ENCODE data around the gene APMAP.
"Not testable (repeated sequence)": the region's sequence is repeated elsewhere in the genome, so short reads cannot be mapped to it uniquely, and the experiment has no call there.

APMAP gene

GRCh38 chr20:25006431-25007167 lies 14.0 kb upstream of the APMAP start:
- H3K27me3 ChIP-seq (ENCODE audit: low read depth): no peaks in the 10 kb centered on the region
- H3K4me1 ChIP-seq: no peaks in the 10 kb centered on the region
- H3K9me3 ChIP-seq: no peaks in the 10 kb centered on the region
- in situ Hi-C loops (cut with MboI; ENCODE audit: low sequenced_read_pairs): no loop called here
- H3K4me3 ChIP-seq: no peak overlapping the region
- no peak for DNase-seq (ENCODE audit: low spot score in 2 of 2)
- no peaks in the 10 kb centered on the region for H3K36me3 ChIP-seq (replicated peaks)

- no peaks in the 10 kb centered on the region for H3K27me3 ChIP-seq (ENCODE audit: low read depth)
- no peaks in the 10 kb centered on the region for H3K9me3 ChIP-seq
- no peak overlapping the region for H3K4me3 ChIP-seq
- DNase-seq (ENCODE audit: low spot score in 2 of 2): no peak
- in situ Hi-C loops (cut with MboI; ENCODE audit: low sequenced_read_pairs): no loop called here
- no peaks in the 10 kb centered on the region for H3K4me1 ChIP-seq
- H3K36me3 ChIP-seq (replicated peaks): no peaks in the 10 kb centered on the region
Measured at GRCh38 chr20:25005661-25006060, 13.1 kb upstream of the APMAP start.

GRCh38 chr20:25005220-25005619 lies 12.7 kb upstream of the APMAP start:
- DNase-seq (ENCODE audit: low spot score in 2 of 2): no peak
- Histone ChIP-seq H3K27me3 (ENCODE audit: low read depth) (no peaks in the 10 kb centered on the region), H3K4me1 (no peaks in the 10 kb centered on the region), H3K9me3 (no peaks in the 10 kb centered on the region), H3K36me3 (replicated peaks) (no peaks in the 10 kb centered on the region), H3K4me3 (no peak overlapping the region)
- in situ Hi-C loops (cut with MboI; ENCODE audit: low sequenced_read_pairs): no loop called here

GRCh38 chr20:25003002-25003401 lies 10.5 kb upstream of the APMAP start:
- in situ Hi-C loops (cut with MboI; ENCODE audit: low sequenced_read_pairs): no loop called here
- H3K9me3 ChIP-seq: no peaks in the 10 kb centered on the region
- no peak for DNase-seq (ENCODE audit: low spot score in 2 of 2)

GRCh38 chr20:25001323-25001722 lies 8.8 kb upstream of the APMAP start:
- H3K9me3 ChIP-seq; H3K4me3 ChIP-seq; in situ Hi-C loops (cut with MboI; ENCODE audit: low sequenced_read_pairs); DNase-seq (ENCODE audit: low spot score in 2 of 2); H3K4me1 ChIP-seq; H3K27me3 ChIP-seq (ENCODE audit: low read depth); H3K36me3 ChIP-seq (replicated peaks): not testable (repeated sequence)

More at GRCh38 chr20:25003002-25003401, 10.5 kb upstream of the APMAP start:
- H3K27me3 ChIP-seq (ENCODE audit: low read depth): no peaks in the 10 kb centered on the region
- no peaks in the 10 kb centered on the region for H3K4me1 ChIP-seq
- H3K4me3 ChIP-seq: no peak overlapping the region
- H3K36me3 ChIP-seq (replicated peaks): no peaks in the 10 kb centered on the region

- in situ Hi-C loops (cut with MboI; ENCODE audit: low sequenced_read_pairs): no loop called here
- Histone ChIP-seq H3K36me3 (replicated peaks) (no peaks in the 10 kb centered on the region), H3K4me1 (no peaks in the 10 kb centered on the region), H3K27me3 (ENCODE audit: low read depth) (no peaks in the 10 kb centered on the region), H3K9me3 (no peaks in the 10 kb centered on the region), H3K4me3 (no peak overlapping the region)
- DNase-seq (ENCODE audit: low spot score in 2 of 2): peak in 1 of 2 experiments; percentile 3
Measured at GRCh38 chr20:25000268-25000801, 7.8 kb upstream of the APMAP start.

GRCh38 chr20:24999568-24999967 lies 7.0 kb upstream of the APMAP start:
- Histone ChIP-seq H3K4me1 (peaks cover 3% of the 10 kb centered on the region; the same call in 1 of the 2 replicates), H3K27me3 (ENCODE audit: low read depth) (no peaks in the 10 kb centered on the region), H3K36me3 (replicated peaks) (no peaks in the 10 kb centered on the region), H3K9me3 (no peaks in the 10 kb centered on the region), H3K4me3 (no peak overlapping the region)
- DNase-seq (ENCODE audit: low spot score in 2 of 2): peak in 1 of 2 experiments; percentile 6
- in situ Hi-C loops (cut with MboI; ENCODE audit: low sequenced_read_pairs): loop anchor here (5.0 to 25.0 kb wide), 4 partner anchors 63 to 863 kb away; partner anchors contain the start of gene GINS1

- in situ Hi-C loops (cut with MboI; ENCODE audit: low sequenced_read_pairs): loop anchor here (5.0 to 25.0 kb wide), 4 partner anchors 63 to 863 kb away; partner anchors contain the start of gene GINS1
- H3K4me3 ChIP-seq: no peak overlapping the region
Measured at GRCh38 chr20:24998631-24999445, 6.3 kb upstream of the APMAP start.

GRCh38 chr20:24998121-24998520 lies 5.6 kb upstream of the APMAP start:
- no peaks in the 10 kb centered on the region for H3K36me3 ChIP-seq (replicated peaks)
- in situ Hi-C loops (cut with MboI; ENCODE audit: low sequenced_read_pairs): loop anchor here (5.0 to 25.0 kb wide), 4 partner anchors 64 to 864 kb away; partner anchors contain the start of gene GINS1
- peaks cover 10% of the 10 kb centered on the region for H3K4me1 ChIP-seq
- H3K9me3 ChIP-seq: no peaks in the 10 kb centered on the region
- H3K4me3 ChIP-seq: no peak overlapping the region
- DNase-seq (ENCODE audit: low spot score in 2 of 2): peak in 1 of 2 experiments; percentile 0
- no peaks in the 10 kb centered on the region for H3K27me3 ChIP-seq (ENCODE audit: low read depth)

More at GRCh38 chr20:24998631-24999445, 6.3 kb upstream of the APMAP start:
- no peaks in the 10 kb centered on the region for H3K36me3 ChIP-seq (replicated peaks)
- peaks cover 3% of the 10 kb centered on the region for H3K4me1 ChIP-seq
- no peaks in the 10 kb centered on the region for H3K9me3 ChIP-seq
- no peaks in the 10 kb centered on the region for H3K27me3 ChIP-seq (ENCODE audit: low read depth)
- peak in 1 of 2 experiments; percentile 1 for DNase-seq (ENCODE audit: low spot score in 2 of 2)

GRCh38 chr20:24996449-24997377 lies 4.2 kb upstream of the APMAP start:
- peaks cover 13% of the 10 kb centered on the region for H3K4me1 ChIP-seq
- no peaks in the 10 kb centered on the region for H3K27me3 ChIP-seq (ENCODE audit: low read depth)
- no peak overlapping the region for H3K4me3 ChIP-seq
- H3K36me3 ChIP-seq (replicated peaks): peaks cover 3% of the 10 kb centered on the region
- H3K9me3 ChIP-seq: no peaks in the 10 kb centered on the region
- DNase-seq (ENCODE audit: low spot score in 2 of 2): peak in 1 of 2 experiments; percentile 2
- in situ Hi-C loops (cut with MboI; ENCODE audit: low sequenced_read_pairs): loop anchor here (5.0 to 25.0 kb wide), 4 partner anchors 66 to 866 kb away; partner anchors contain the start of gene GINS1

GRCh38 chr20:24995741-24996448 lies 3.3 kb upstream of the APMAP start:
- in situ Hi-C loops (cut with MboI; ENCODE audit: low sequenced_read_pairs): loop anchor here (5.0 to 25.0 kb wide), 4 partner anchors 66 to 866 kb away; partner anchors contain the start of gene GINS1

More at GRCh38 chr20:24995741-24996448, 3.3 kb upstream of the APMAP start:
- Histone ChIP-seq H3K27me3 (ENCODE audit: low read depth) (no peaks in the 10 kb centered on the region), H3K36me3 (replicated peaks) (peaks cover 3% of the 10 kb centered on the region), H3K9me3 (no peaks in the 10 kb centered on the region), H3K4me1 (peaks cover 21% of the 10 kb centered on the region), H3K4me3 (no peak overlapping the region)
- no peak for DNase-seq (ENCODE audit: low spot score in 2 of 2)
